NCI-H82 treated with DMSO at 0.1 percent for 48 hours (cell line): ENCODE data around the gene RAB43.

Experiments
- DNase-seq: peaks from one replicate; lab custom pipeline; 2025; ENCODE audit not compliant: unreplicated experiment; lab: John Stamatoyannopoulos, UW

Gene RAB43

GRCh38 chr3:129061888-129062834, 59.4 kb downstream of the RAB43 start:
- no peak for DNase-seq

GRCh38 chr3:129061023-129061887, 60.3 kb downstream of the RAB43 start:
- no peak for DNase-seq

DNA sequence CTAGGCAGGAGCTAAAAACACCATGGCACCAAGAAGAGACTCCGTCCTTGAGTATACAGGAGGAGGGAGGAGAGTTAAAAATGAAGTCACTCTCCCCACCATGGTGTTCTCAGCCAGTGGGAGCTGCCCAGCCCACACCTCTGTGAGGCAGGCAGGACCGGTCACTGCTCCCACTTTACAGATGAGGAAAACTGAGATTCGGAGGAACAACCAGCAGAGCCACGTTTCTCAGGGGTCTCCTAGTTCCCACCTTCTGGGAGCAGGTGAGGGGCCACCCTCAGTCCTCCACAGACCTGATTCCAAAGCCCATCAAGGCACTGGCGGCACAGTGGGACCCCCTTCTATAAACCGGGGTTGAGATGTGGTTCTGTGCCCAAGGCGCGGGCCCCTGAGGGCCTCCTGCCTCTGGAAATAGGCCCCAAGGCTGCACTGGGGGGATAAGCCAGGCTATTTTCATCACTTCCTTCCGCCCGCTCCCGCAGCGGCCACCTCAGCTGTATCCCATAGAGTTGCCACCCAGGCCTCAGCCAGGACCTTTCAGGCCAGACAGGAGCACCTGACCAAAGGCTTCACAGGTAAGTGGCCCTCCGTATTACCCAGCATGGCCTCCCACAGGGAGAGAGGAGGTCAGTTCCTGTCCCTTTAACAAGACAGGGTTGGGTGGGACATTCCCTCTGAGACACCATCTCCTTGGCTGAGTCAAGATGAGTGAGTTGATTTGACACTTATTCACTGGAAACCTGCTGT, 61.2 kb downstream of the RAB43 start, which contains the start of gene GP9:
Gene GP9, plus strand, starts transcription at position 504 of the 747 bp plus-strand sequence. CDS start 961 bp downstream, outside the sequence.
- DNase-seq, result no peak

- no peak for DNase-seq
Observed at GRCh38 chr3:129059311-129059958, 62.2 kb downstream of the RAB43 start.

GRCh38 chr3:129058441-129059200, 63.0 kb downstream of the RAB43 start:
- no peak for DNase-seq

DNA sequence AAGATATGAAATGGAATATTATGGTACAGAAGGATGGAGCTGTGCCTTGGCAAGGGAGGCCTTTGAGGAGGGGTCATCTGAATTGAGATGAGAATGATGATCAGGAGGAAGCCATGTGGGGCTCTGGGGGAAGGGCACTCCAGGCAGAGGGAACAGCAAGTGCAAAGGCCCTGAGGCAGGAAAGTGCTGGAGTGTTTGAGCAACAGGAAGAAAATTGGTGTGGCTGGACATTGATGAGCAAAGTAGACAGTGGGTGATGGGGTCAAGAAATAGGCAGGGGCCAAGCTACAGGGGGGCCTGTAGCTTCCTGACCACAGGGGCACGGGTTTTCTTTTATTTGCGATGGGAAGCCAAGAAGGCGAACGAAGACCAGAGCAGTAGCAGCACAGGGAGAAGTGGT, 64.4 kb downstream of the RAB43 start:
- DNase-seq, result no peak

GRCh38 chr3:129056451-129057173, 65.0 kb downstream of the RAB43 start:
- peak; percentile 26 for DNase-seq

- DNase-seq, result no peak
Observed at GRCh38 chr3:129054605-129055104, 66.9 kb downstream of the RAB43 start.

DNA sequence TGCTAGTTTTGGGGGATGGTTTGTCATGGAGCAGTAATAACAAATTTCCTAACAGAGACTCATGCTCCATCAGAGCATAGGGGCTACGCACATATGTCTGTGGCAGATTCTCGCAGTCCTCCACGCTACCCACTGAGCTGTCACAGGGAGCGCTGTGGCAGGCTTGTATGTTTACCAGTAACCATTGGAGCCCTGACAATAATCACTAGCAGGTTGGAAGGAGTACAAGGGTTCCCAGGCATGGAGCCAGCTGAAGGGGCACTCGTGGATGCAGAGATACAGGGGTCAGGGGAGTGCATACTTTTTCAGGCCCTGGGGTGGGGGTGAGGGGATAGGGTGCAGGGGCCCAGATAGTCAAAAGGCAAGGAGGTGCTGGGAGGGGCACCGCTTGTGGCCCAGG, 68.9 kb downstream of the RAB43 start:
- no peak for DNase-seq

DNA sequence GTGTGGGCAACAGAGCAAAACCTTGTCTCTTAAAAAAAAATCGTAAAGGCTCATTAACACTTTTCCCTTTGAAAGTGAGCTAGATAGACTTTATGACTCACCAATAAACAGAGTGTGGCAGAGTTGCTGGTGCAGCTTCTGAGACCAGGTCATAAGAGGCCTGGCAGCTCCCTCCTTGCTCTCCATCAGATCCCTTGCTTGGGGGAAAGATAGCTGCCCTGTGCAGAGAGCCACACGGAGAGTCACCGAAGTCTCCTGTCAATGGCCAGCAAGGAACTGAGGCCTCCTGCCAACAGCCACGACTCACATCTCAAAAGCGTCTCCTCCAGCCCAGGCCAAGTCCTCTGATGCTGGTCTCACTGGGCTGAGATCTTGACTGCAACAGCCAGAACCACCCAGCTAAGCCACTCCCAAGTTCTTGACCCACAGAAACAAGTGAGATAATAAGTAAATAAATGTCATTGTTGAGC, 69.7 kb downstream of the RAB43 start:
- no peak for DNase-seq

DNA sequence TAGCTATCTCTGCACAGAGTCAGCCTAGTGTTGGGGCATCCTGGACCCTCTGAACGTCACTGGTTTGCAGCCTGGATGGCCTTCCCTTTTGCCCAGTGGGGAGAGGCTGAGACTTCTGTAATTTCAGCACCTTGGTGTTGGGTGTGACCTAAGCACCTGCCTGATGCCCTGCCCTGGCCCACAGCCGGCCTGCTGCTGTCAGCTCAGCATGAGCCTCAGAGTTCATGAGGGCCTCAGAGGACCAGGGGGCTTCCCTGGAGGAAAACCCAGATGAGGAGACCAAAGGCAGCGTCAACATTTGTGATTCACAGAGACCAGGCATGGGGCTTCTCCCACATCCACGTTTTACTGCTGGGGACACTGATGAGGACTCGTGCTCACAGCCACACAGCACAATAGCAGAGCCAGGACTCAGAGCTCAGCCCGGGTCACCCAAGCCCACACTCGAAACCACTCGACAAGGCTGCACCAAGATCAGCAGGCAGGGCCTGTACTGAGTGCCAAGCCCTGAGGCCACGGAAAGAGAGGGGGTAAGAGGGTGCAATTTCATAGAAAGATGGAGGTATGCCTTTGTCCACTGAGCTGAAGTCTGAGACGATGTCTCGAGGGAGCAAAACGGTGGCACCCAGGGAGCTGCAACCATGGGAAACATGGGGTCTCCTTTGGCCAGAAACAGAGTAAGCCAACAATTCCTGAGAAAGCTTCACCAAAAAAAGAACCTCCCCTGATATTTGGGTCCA, 70.9 kb downstream of the RAB43 start:
- no peak for DNase-seq

GRCh38 chr3:129047553-129047839, 74.1 kb downstream of the RAB43 start:
- no peak for DNase-seq

DNA sequence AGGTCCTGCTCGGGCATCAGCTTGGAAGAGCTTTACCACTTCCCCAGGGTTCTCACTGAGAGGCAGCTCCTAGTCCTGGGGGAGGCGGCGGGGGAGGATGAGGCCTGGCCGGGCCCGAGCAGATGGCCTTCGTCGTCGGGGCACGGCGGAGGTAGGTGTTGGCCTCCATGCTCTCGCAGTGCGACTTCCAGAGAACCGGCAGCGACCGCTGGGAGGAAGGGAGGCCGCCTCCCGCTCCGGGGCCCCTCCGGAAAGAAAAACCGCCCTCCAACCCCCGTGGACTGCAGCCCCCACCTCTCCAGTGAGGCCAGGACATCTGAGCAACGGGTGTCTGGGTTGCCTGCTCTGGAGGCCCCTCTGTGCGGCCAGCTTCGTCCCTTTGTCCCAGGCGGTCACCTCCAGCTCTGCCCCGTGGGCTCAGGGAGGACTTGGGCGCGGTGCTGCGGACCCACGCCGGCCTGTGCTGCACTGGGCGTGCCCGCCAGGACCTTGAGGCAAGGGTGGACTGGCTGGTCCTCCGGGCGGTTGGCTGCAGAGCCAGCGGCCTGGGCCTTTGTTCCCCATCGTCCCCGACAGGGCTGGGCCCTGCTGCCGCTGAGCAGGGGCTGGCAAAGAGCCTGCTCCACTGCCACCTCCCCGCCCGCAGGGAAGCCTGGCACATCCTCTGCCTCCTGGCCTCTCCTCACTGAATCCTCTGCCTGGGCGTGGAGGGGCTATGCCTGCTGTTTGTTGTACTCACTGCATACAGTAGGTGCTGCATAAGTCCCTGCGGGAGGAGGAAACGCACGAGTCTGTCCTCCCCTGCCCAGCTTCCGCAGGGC, 74.7 kb downstream of the RAB43 start:
- no peak for DNase-seq

GRCh38 chr3:129046037-129046731, 75.4 kb downstream of the RAB43 start:
- DNase-seq, result no peak

GRCh38 chr3:129045675-129046036, 75.9 kb downstream of the RAB43 start:
- DNase-seq, result no peak

DNA sequence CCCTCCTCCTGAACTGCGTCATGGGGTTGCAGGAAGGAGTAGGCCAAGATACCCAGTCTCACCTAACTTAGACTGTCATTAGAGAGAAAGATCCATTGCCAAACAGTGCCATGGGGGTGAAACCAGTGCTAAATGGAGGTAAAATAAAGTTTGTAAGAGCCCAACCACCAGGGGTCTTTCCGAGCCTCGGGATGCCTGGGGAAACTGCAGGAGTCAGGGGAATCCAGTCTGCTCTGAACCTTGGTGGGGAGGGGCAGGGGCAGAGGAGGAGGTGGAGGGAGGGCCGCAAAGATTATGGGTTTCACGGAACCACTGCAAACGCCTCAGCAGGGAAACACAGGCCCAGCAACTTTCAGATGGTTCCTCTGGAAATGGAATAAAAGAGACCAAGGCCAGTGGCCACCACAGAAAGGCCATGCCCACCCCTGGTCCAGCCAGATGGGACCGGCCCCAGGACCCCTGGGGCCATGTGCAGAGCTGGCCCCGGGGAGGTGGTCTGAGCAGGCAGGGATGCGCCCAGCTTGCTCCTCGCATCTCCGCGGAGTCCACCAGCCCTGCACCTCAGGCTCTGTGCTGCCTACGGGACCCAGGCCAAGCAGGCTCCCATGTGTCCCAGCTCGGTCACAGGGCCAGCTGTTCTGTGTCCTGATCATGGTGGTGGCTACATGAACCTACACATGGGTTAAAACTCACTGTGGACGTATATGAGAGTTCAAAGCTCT, 80.9 kb downstream of the RAB43 start:
- no peak for DNase-seq

- DNase-seq, result no peak
Observed at GRCh38 chr3:129040039-129040336, 81.6 kb downstream of the RAB43 start.
